GM21619 (cell line): ENCODE measurements around the gene SPP2.

Experiments used
- ATAC-seq: cut with Tn5 transposase; IDR thresholded peaks from one replicate; pipeline ENCODE4 v1.9.1; 2021; ENCODE audit not compliant: unreplicated experiment

Gene SPP2

GRCh38 chr2:234091883-234092282, 41.4 kb downstream of the SPP2 start:
- no peak for ATAC-seq

GRCh38 chr2:234092344-234092743, 41.8 kb downstream of the SPP2 start:
- no peak for ATAC-seq

GRCh38 chr2:234095301-234095700, 44.8 kb downstream of the SPP2 start:
- no peak for ATAC-seq

- no peak for ATAC-seq
These were observed 45.7 kb downstream of the SPP2 start for GRCh38 chr2:234096164-234096563.

GRCh38 chr2:234098681-234099080, 48.2 kb downstream of the SPP2 start:
- ATAC-seq, result no peak

- ATAC-seq, result no peak
These were observed 48.8 kb downstream of the SPP2 start for GRCh38 chr2:234099266-234099665.

GRCh38 chr2:234100686-234101085, 50.2 kb downstream of the SPP2 start:
- no peak for ATAC-seq

GRCh38 chr2:234102112-234102511, 51.6 kb downstream of the SPP2 start:
- no peak for ATAC-seq

- ATAC-seq, result no peak
These were observed 57.4 kb downstream of the SPP2 start for GRCh38 chr2:234107861-234108260.

- ATAC-seq, result no peak
These were observed 58.8 kb downstream of the SPP2 start for GRCh38 chr2:234109321-234109720.

GRCh38 chr2:234110219-234110618, 59.7 kb downstream of the SPP2 start:
- no peak for ATAC-seq

- ATAC-seq, result no peak
These were observed 61.0 kb downstream of the SPP2 start for GRCh38 chr2:234111523-234111922.

- no peak for ATAC-seq
These were observed 65.5 kb downstream of the SPP2 start for GRCh38 chr2:234116010-234116409.

GRCh38 chr2:234121999-234122398, 71.5 kb downstream of the SPP2 start:
- ATAC-seq, result no peak

- ATAC-seq, result no peak
These were observed 75.1 kb downstream of the SPP2 start for GRCh38 chr2:234125451-234126145.

- ATAC-seq, result no peak
These were observed 75.6 kb downstream of the SPP2 start for GRCh38 chr2:234126146-234126470.
